ENCODE results near the gene KRTAP27-1. TPM values are rescaled to one million over a fixed set of nuclear protein-coding genes. Genes with fewer than 3 reads are reported as not detected.

Gene KRTAP27-1
- total RNA-seq, 1 experiment from 2014 or later, result not detected

- TF ChIP-seq REST (IDR thresholded peaks at IDR 0.05; ENCODE audit: low read depth) (no peak), CBX3 (IDR thresholded peaks at IDR 0.05; ENCODE audit: low read depth) (no peak), SIN3A (IDR thresholded peaks at IDR 0.05; ENCODE audit: low read depth) (no peak), ZBTB33 (IDR thresholded peaks at IDR 0.05; ENCODE audit: extremely low read depth, insufficient replicate concordance, low read length) (no peak)
- TF ChIP-seq, protein P1, sequence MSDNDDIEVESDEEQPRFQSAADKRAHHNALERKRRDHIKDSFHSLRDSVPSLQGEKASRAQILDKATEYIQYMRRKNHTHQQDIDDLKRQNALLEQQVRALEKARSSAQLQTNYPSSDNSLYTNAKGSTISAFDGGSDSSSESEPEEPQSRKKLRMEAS (IDR thresholded peaks at IDR 0.05), result no peak
These were observed 1.2 kb upstream of the KRTAP27-1 start (continued) for GRCh38 chr21:30338717-30339116.

- H3K9me2 ChIP-seq (ENCODE audit: insufficient read depth), result no peaks in the 10 kb centered on the region
- no peaks in the 10 kb centered on the region for H3K27me3 ChIP-seq (ENCODE audit: insufficient read depth, low read length)
- no peak overlapping the region for H3K27ac ChIP-seq (ENCODE audit: low read depth, low read length)
- POLR2A ChIA-PET, result no interaction called here
- no peak overlapping the region for H3K4me2 ChIP-seq (ENCODE audit: low read length)
- H3K9ac ChIP-seq (ENCODE audit: low read length), result no peak overlapping the region
- no peak for DNase-seq (ENCODE audit: low read depth, low spot score)
- no peaks in the 10 kb centered on the region for H3K79me2 ChIP-seq (ENCODE audit: insufficient read depth, low read length)
- no peak for TF ChIP-seq REST (IDR thresholded peaks at IDR 0.05; ENCODE audit: low read depth)
- TF ChIP-seq JUND (IDR thresholded peaks at IDR 0.05), result no peak
- TF ChIP-seq, protein P2, sequence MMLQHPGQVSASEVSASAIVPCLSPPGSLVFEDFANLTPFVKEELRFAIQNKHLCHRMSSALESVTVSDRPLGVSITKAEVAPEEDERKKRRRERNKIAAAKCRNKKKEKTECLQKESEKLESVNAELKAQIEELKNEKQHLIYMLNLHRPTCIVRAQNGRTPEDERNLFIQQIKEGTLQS (IDR thresholded peaks at IDR 0.05), result no peak
- no peak for TF ChIP-seq RAD21 (IDR thresholded peaks at IDR 0.05; ENCODE audit: low read depth)
- TF ChIP-seq, protein P1 (IDR thresholded peaks at IDR 0.05), result no peak
- no peak for TF ChIP-seq EZH2phosphoT487 (IDR thresholded peaks at IDR 0.05; ENCODE audit: borderline replicate concordance)
- TF ChIP-seq EGR1 (IDR thresholded peaks at IDR 0.05; ENCODE audit: low read depth), result no peak
- TF ChIP-seq FOSL1 (IDR thresholded peaks at IDR 0.05; ENCODE audit: low read depth), result no peak
- TF ChIP-seq CBX3 (IDR thresholded peaks at IDR 0.05; ENCODE audit: low read depth), result no peak
- H3K9me3 ChIP-seq (ENCODE audit: control insufficient read depth in 1 of 2, insufficient read depth in 1 of 2, low read depth in 1 of 2, low read length in 2 of 2), result peaks cover 2 to 26% of the 10 kb centered on the region in 2 experiments; a peak in 2 of 4 replicates
- RAD21 ChIA-PET (ENCODE audit: low non-redundant PET in 1 of 2, low total read pairs in 2 of 2, uncharacterized antibody in 2 of 2, unreplicated experiment in 2 of 2), result no interaction called here
- no peaks in the 10 kb centered on the region for H3K4me1 ChIP-seq (ENCODE audit: control insufficient read depth in 1 of 2, insufficient read depth in 2 of 2, low read length in 2 of 2)
- H3K4me3 ChIP-seq (replicated peaks in 1 of 2; ENCODE audit: low read depth in 1 of 2, low read length in 2 of 2), result no peak overlapping the region
- no peaks in the 10 kb centered on the region for H4K20me1 ChIP-seq (ENCODE audit: insufficient read depth)
- CTCF ChIA-PET, result no interaction called here
- ATAC-seq, result no peak
- no TSS peak for BruUV-seq (replicated peaks)
- intact Hi-C loops (cut with micrococcal nuclease), result no loop called here
- H2AFZ ChIP-seq (ENCODE audit: low read depth, low read length, poor library complexity, severe bottlenecking), result no peak overlapping the region
- H3K36me3 ChIP-seq (ENCODE audit: control insufficient read depth in 1 of 2, insufficient read depth in 2 of 2, low read length in 2 of 2), result no peaks in the 10 kb centered on the region
These were observed 278 bp upstream of the KRTAP27-1 start for GRCh38 chr21:30337772-30338171.

Measured in HCT116 (cell line).